LNCAP (cell line): ENCODE results near the gene INTS1.

Experiments
- TF ChIP-seq, protein P1 (sequence below): fragments of 450-650 bp; IDR thresholded peaks from 2 replicates; pipeline ENCODE4 v1.5.1; 2017; ENCODE audit warnings: mild to moderate bottlenecking

The INTS1 gene, protein sequence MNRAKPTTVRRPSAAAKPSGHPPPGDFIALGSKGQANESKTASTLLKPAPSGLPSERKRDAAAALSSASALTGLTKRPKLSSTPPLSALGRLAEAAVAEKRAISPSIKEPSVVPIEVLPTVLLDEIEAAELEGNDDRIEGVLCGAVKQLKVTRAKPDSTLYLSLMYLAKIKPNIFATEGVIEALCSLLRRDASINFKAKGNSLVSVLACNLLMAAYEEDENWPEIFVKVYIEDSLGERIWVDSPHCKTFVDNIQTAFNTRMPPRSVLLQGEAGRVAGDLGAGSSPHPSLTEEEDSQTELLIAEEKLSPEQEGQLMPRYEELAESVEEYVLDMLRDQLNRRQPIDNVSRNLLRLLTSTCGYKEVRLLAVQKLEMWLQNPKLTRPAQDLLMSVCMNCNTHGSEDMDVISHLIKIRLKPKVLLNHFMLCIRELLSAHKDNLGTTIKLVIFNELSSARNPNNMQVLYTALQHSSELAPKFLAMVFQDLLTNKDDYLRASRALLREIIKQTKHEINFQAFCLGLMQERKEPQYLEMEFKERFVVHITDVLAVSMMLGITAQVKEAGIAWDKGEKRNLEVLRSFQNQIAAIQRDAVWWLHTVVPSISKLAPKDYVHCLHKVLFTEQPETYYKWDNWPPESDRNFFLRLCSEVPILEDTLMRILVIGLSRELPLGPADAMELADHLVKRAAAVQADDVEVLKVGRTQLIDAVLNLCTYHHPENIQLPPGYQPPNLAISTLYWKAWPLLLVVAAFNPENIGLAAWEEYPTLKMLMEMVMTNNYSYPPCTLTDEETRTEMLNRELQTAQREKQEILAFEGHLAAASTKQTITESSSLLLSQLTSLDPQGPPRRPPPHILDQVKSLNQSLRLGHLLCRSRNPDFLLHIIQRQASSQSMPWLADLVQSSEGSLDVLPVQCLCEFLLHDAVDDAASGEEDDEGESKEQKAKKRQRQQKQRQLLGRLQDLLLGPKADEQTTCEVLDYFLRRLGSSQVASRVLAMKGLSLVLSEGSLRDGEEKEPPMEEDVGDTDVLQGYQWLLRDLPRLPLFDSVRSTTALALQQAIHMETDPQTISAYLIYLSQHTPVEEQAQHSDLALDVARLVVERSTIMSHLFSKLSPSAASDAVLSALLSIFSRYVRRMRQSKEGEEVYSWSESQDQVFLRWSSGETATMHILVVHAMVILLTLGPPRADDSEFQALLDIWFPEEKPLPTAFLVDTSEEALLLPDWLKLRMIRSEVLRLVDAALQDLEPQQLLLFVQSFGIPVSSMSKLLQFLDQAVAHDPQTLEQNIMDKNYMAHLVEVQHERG (N-terminal part only)

DNA sequence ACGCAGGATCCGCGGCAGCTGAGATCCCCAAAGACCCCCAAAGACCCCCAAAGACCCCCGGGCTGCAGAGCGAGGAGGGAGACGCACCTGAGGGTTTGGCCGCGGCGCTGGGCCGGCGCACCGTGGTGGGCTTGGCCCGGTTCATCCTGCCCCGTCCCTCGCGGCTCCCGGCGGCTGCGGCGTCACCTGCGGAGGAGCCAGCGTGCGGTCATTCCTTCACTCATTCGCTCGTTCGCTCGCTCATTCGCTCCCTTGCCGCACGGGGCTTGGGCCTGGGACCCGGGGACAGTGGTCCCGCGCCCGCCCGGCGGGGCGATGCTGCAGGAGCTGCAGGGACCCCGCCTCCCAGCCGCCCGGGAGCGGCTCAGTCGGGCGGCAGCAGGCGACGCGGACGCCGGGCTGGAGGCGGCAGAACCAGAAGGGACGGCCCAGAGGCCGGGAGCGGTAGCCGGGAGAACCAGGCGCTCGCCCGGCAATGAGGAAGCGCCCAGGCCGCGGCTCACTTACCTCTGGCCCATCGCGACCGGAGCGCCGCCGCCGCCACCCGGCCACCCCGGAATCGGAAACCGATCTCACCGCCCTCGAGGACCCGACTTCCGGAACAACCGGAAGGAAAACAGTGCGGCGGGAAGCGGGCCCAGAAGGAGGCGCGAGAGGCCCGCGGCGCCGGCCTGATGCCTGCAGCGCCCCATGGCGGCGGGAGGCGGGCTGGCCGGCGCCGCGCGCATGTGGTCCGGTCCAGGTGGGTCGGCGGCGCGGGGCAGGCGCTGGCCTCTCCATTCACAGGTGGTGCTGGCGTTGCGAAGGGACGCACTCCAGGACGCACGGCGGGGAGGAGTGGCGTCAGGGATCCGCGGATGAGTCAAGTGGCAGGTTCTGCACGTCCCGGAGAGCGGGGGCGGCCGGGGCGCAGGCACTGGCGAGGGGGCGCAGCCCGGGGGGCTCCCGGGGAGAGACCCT, at the start of gene INTS1:
Gene INTS1, minus strand, starts transcription at position 574 of the 960 bp plus-strand sequence. Its CDS starts 429 bp downstream, at position 145.
- TF ChIP-seq, protein P1, sequence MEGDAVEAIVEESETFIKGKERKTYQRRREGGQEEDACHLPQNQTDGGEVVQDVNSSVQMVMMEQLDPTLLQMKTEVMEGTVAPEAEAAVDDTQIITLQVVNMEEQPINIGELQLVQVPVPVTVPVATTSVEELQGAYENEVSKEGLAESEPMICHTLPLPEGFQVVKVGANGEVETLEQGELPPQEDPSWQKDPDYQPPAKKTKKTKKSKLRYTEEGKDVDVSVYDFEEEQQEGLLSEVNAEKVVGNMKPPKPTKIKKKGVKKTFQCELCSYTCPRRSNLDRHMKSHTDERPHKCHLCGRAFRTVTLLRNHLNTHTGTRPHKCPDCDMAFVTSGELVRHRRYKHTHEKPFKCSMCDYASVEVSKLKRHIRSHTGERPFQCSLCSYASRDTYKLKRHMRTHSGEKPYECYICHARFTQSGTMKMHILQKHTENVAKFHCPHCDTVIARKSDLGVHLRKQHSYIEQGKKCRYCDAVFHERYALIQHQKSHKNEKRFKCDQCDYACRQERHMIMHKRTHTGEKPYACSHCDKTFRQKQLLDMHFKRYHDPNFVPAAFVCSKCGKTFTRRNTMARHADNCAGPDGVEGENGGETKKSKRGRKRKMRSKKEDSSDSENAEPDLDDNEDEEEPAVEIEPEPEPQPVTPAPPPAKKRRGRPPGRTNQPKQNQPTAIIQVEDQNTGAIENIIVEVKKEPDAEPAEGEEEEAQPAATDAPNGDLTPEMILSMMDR, result peak; percentile 93

DNA sequence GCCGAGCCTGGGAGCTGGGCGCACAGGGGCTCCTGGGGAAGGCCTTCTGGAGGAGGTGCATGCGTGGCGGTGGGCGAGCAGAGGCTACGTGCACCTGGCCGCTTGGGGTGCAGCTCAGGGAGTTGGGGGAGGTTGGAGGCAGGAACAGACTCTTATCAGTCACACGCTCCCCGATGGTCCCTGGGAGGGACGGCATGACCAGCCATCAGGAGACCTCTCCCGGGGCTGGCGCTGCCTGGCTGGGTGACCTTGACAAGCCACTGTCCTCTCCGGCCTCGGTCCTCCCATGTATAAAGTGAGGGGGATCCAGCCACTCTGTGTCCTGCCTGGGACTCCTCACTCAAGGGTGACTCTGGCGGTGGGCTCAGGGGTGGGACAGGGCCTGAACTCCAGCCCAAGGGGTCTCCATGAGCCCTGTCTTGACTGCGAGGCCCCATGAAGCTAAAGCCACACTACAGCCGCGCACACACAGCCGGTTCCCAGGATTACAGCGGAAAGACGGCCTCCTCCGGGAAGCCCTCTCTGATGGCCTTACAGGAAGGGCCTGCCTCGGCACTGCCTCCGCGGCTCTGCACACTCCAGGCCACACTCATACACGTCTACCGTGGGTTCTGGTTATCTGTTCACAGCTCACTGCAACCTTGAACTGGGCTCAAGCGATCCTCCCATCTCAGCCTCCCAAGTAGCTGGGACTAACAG, 49.5 kb upstream of the INTS1 start:
- TF ChIP-seq, protein P1, result no peak

DNA sequence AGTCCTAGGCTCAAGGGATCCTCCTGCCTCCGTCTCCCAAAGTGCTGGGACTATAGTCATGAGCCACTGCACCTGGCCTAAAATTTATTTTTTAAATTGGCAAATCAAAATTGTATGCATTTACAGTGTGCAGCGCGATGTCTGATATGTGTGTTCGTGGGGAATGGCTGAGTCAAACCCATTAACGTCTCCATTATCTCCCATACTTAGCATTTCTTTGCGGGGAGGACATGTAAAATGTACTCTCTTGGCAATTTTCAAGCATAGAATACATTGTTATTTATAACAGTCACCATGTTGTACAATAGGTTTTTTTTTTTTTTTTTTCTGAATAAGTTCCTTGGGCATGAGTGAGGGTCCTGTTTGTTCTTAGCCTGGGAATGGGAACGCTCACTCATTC, 48.0 kb upstream of the INTS1 start:
- TF ChIP-seq, protein P1, result no peak

DNA sequence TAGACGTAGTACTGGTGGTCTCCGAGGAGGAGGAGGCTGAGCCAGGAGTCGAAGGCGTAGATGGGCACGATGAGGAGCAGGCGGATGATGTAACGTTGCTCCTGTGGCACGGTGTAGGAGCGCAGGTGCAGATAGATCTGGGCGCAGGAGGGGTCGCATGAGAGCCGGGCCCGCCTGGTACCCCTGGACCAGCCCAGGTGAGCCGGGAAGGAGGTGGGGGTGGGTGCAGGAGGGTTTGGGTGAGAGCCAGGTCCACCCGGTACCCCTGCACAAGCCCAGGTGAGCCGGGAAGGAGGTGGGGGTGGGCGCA, 46.6 kb upstream of the INTS1 start:
- TF ChIP-seq, protein P1, result no peak

DNA sequence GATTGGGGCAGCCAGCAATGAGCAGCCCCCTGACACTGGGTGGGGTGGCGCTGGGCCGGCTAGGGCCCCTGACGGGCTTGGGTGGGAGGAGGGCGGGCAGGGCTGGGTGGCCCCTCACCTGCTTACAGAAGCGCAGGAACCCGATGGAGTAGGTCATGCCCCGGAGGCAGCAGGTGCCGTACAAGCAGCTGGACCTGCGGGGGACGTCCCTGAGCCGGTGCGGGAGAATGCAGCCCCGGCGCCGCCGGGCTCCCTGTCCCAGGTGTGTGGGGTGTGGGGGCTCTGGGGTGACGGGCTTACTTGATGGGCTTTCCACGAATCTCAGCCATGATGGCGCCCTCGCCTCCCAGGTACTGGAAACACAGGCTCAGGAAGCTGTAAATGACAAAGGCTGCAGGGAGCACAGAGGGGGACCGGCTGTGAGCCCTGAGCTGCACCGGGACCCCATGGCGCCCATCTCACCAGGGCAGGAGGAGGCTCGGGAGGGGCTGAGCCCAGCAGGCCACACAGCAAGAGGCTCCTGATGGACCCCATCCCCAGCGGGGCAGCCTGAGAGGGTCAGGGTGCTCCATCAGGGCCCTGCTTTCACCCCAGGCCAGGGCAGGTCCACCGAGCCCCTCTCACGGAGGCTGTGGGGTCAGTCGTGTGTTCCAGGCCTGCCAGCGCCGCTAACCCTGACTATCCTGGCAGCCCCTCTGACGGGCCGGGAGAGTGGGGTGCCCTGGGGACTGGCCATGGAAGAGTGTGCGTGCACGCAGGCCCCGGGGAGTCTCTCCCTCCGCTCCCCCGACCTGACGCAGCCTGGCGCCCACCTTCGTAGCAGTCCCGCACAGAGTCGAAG, 46.0 kb upstream of the INTS1 start:
- TF ChIP-seq, protein P1, result no peak
